DOHH2 (cell line): Measurements from ENCODE around the gene CP.
"Not testable (repeated sequence)": the region's sequence is repeated elsewhere in the genome, so short reads cannot be mapped to it uniquely, and the experiment has no call there.

Source experiments
- CTCF ChIP-seq: fragments of 200-600 bp; sonication (generic); IDR thresholded peaks from one replicate; pipeline ENCODE4 v1.5.1; 2014; ENCODE audit warnings: antibody characterized with exemption, mild to moderate bottlenecking, low read depth, low read length; ENCODE audit not compliant: poor library complexity, severe bottlenecking
- EZH2phosphoT487 ChIP-seq: fragments of 200-600 bp; sonication (generic); IDR thresholded peaks from 2 replicates; pipeline ENCODE4 v1.6.1; 2017; ENCODE audit warnings: borderline replicate concordance, mild to moderate bottlenecking, antibody characterized with exemption, low read length, moderate library complexity, mixed read lengths

GRCh38 chr3:149196805-149197592, 24.6 kb downstream of the CP start:
- TF ChIP-seq CTCF, EZH2phosphoT487: not testable (repeated sequence)
